GM23338 (cell line): ENCODE measurements around the gene CENPP.

Source experiments
- CTCF ChIP-seq, 2 experiments: fragments of 200-600 bp in 1 of 2; sonication (generic) in 1 of 2; conservative IDR thresholded peaks; 2 replicates each; pipeline versions ENCODE4 v1.5.1 to v1.6.1; 2016 to 2017; ENCODE audit warnings: antibody characterized with exemption in 2 of 2, low read depth in 2 of 2, mild to moderate bottlenecking in 2 of 2, moderate library complexity in 1 of 2
- POLR2AphosphoS5 ChIP-seq: IDR thresholded peaks from 2 replicates; pipeline ENCODE4 v1.6.1; 2016; ENCODE audit warnings: antibody characterized with exemption, low read depth
- ZNF462 ChIP-seq: fragments of 250-450 bp; sonication (Bioruptor Pico); IDR thresholded peaks from 2 replicates; pipeline ENCODE4 v1.5.0; 2020; ENCODE audit warnings: mild to moderate bottlenecking, moderate library complexity

- TF ChIP-seq CTCF (conservative IDR thresholded peaks at IDR 0.05; ENCODE audit: low read depth in 2 of 2) = no peak
- no peak for TF ChIP-seq POLR2AphosphoS5
- no peak for TF ChIP-seq ZNF462
Measured at GRCh38 chr9:92482329-92482728, 156.6 kb downstream of the CENPP start, which contains the start of gene ASPN.
